ENCODE data around the gene PPP1R3E. TPM values are rescaled to one million over a fixed set of nuclear protein-coding genes. Genes with fewer than 3 reads are reported as not detected.

PPP1R3E gene
- total and polyA plus RNA-seq, 2 of the 13 experiments (the other 11 are each of a cell fraction or from before 2014, with no cell fraction given) = 16.5 to 26.5 TPM

DNA sequence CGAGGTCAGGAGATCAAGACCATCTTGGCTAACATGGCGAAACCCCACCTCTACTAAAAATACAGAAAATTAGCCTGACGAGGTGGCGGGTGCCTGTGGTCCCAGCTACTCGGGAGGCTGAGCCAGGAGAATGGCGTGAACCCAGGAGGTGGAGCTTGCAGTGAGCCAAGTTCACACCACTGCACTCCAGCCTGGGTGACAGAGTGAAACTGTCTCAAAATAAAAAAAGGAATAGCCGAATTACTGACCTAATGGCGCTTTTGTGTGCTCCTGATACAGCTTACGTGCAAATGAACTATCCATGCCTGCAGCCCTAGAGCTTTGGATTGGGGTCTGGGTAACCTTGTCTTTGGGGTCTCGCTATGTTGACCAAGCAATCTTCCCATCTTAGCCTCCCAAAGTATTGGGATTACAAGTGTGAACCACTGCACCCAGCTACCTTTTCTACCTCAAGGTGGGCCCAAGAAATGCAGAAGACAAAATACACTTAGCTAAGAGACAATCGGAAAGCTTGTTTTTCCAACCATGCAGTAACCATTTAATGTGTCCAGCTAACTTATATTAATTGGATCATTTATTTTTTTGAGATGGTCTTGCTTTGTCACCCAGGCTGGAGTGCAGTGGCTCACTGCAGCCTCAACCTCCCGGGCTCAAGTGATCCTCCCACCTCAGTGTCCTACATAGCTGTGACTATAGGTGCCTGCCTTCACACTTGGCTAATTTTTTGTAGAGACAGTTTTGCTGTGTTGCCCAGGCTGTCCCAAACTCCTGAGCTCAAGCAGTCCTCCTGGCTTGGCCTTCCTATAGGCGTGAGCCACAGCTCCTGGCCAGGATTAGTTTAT, 24.1 kb upstream of the PPP1R3E start (continued):
- TF ChIP-seq ZSCAN25 (CRISPR knock-in tag; IDR thresholded peaks at IDR 0.05) (no peak), ZFP36 (IDR thresholded peaks at IDR 0.05; ENCODE audit: borderline replicate concordance, low read depth, low read length, partially characterized antibody) (no peak), HNF4A (CRISPR knock-in tag; IDR thresholded peaks at IDR 0.05) (no peak), CAMTA2 (CRISPR knock-in tag; IDR thresholded peaks at IDR 0.05; ENCODE audit: borderline replicate concordance) (no peak), ISL2 (CRISPR knock-in tag; IDR thresholded peaks at IDR 0.05) (0 out of 2 replicates have a peak, but pooled peaks have one; percentile 1), ZBTB10 (CRISPR knock-in tag; IDR thresholded peaks at IDR 0.05; ENCODE audit: borderline replicate concordance) (no peak), ZNF263 (CRISPR knock-in tag; IDR thresholded peaks at IDR 0.05) (no peak), MED13 (CRISPR knock-in tag; IDR thresholded peaks at IDR 0.05) (no peak), FOXA1 (IDR thresholded peaks at IDR 0.05) (no peak), FOXA1 (CRISPR knock-in tag; IDR thresholded peaks at IDR 0.05) (no peak), ZNF30 (CRISPR knock-in tag; IDR thresholded peaks at IDR 0.05) (no peak), ZNF18 (CRISPR knock-in tag; IDR thresholded peaks at IDR 0.05; ENCODE audit: insufficient replicate concordance) (peak; percentile 99), ZNF260 (CRISPR knock-in tag; IDR thresholded peaks at IDR 0.05; ENCODE audit: borderline replicate concordance, low read depth) (no peak), ZMAT5 (CRISPR knock-in tag; IDR thresholded peaks at IDR 0.05; ENCODE audit: borderline replicate concordance, low read depth) (no peak), ZFP41 (CRISPR knock-in tag; IDR thresholded peaks at IDR 0.05; ENCODE audit: borderline replicate concordance) (no peak), ATF7-NPFF (CRISPR knock-in tag; IDR thresholded peaks at IDR 0.05; ENCODE audit: low read depth) (peak; percentile 70; the same call in 1 of the 2 replicates), FOXM1 (CRISPR knock-in tag; IDR thresholded peaks at IDR 0.05) (no peak), KMT2B (CRISPR knock-in tag; IDR thresholded peaks at IDR 0.05) (no peak), SP1 (IDR thresholded peaks at IDR 0.05) (no peak), SP1 (CRISPR knock-in tag; IDR thresholded peaks at IDR 0.05) (no peak), ZNF749 (CRISPR knock-in tag; IDR thresholded peaks at IDR 0.05; ENCODE audit: borderline replicate concordance) (no peak)
- TF ChIP-seq, protein P1, sequence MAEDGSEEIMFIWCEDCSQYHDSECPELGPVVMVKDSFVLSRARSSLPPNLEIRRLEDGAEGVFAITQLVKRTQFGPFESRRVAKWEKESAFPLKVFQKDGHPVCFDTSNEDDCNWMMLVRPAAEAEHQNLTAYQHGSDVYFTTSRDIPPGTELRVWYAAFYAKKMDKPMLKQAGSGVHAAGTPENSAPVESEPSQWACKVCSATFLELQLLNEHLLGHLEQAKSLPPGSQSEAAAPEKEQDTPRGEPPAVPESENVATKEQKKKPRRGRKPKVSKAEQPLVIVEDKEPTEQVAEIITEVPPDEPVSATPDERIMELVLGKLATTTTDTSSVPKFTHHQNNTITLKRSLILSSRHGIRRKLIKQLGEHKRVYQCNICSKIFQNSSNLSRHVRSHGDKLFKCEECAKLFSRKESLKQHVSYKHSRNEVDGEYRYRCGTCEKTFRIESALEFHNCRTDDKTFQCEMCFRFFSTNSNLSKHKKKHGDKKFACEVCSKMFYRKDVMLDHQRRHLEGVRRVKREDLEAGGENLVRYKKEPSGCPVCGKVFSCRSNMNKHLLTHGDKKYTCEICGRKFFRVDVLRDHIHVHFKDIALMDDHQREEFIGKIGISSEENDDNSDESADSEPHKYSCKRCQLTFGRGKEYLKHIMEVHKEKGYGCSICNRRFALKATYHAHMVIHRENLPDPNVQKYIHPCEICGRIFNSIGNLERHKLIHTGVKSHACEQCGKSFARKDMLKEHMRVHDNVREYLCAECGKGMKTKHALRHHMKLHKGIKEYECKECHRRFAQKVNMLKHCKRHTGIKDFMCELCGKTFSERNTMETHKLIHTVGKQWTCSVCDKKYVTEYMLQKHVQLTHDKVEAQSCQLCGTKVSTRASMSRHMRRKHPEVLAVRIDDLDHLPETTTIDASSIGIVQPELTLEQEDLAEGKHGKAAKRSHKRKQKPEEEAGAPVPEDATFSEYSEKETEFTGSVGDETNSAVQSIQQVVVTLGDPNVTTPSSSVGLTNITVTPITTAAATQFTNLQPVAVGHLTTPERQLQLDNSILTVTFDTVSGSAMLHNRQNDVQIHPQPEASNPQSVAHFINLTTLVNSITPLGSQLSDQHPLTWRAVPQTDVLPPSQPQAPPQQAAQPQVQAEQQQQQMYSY (CRISPR knock-in tag; IDR thresholded peaks at IDR 0.05) = no peak
